HEK293 (cell line): ENCODE data around the gene CEP44.

Experiments
- CTCF ChIA-PET: fragments of 350-600 bp; formaldehyde crosslinking; extraction: SDS; loops from one replicate; lab custom pipeline; 2021; ENCODE audit warnings: antibody characterized with exemption; lab: Yijun Ruan, JAX
- POLR2A ChIA-PET: fragments of 300-600 bp; formaldehyde crosslinking; extraction: SDS; loops from one replicate; lab custom pipeline; 2020; ENCODE audit warnings: antibody characterized with exemption, inconsistent platforms; lab: Yijun Ruan, JAX
- H3K27ac ChIP-seq: fragments of 200-500 bp; sonication (Bioruptor generic); 2 replicates; pipeline ENCODE4 v1.5.1; 2014; ENCODE audit warnings: low read depth, low read length, control low read depth, inconsistent platforms; ENCODE audit errors: extremely low read depth
- H3K36me3 ChIP-seq, 2 experiments: fragments of 200-500 bp in 1 of 2; sonication (Bioruptor generic) in 1 of 2; 1 replicate in 1 of 2; 2 replicates in 1 of 2; pipeline ENCODE4 v1.5.1; 2014 to 2017; ENCODE audit warnings: inconsistent platforms in 2 of 2, low read length in 2 of 2; ENCODE audit not compliant: control insufficient read depth in 2 of 2, insufficient read depth in 1 of 2
- H3K4me1 ChIP-seq: fragments of 200-500 bp; sonication (Bioruptor generic); 2 replicates; pipeline ENCODE4 v1.5.1; 2014; ENCODE audit warnings: mild to moderate bottlenecking, low read length, inconsistent platforms; ENCODE audit not compliant: control insufficient read depth, insufficient read depth
- H3K4me3 ChIP-seq: 2 replicates; pipeline ENCODE4 v1.5.1; 2011; ENCODE audit warnings: low read depth, mild to moderate bottlenecking, control low read depth, low read length, moderate library complexity
- H3K9me3 ChIP-seq: fragments of 200-500 bp; sonication (Bioruptor generic); 2 replicates; pipeline ENCODE4 v1.5.1; 2014; ENCODE audit warnings: low read depth, low read length, inconsistent platforms; ENCODE audit not compliant: control insufficient read depth, insufficient read depth
- AEBP2 ChIP-seq: fragments of 450-650 bp; formaldehyde crosslinking; IDR thresholded peaks from 2 replicates; pipeline ENCODE4 v1.5.1; 2016; ENCODE audit warnings: missing biosample characterization, missing genetic modification characterization, borderline replicate concordance
- FEZF1 ChIP-seq: fragments of 450-650 bp; formaldehyde crosslinking; IDR thresholded peaks from 2 replicates; pipeline ENCODE4 v1.5.1; 2016; ENCODE audit warnings: missing biosample characterization, missing genetic modification characterization
- GFI1B ChIP-seq: fragments of 450-650 bp; formaldehyde crosslinking; IDR thresholded peaks from 2 replicates; pipeline ENCODE4 v1.5.1; 2016; ENCODE audit warnings: missing biosample characterization, missing genetic modification characterization
- HOXC10 ChIP-seq: sonication (generic); formaldehyde crosslinking; IDR thresholded peaks from 2 replicates; pipeline ENCODE4 v1.8.1; 2023; ENCODE audit warnings: mild to moderate bottlenecking, missing genetic modification reagents
- KLF16 ChIP-seq: fragments of 450-650 bp; formaldehyde crosslinking; IDR thresholded peaks from 2 replicates; pipeline ENCODE4 v1.5.1; 2017; ENCODE audit warnings: missing biosample characterization, missing genetic modification characterization
- REST ChIP-seq: fragments of 450-650 bp; formaldehyde crosslinking; IDR thresholded peaks from 2 replicates; pipeline ENCODE4 v1.5.1; 2016; ENCODE audit warnings: missing biosample characterization, missing genetic modification characterization
- SP3 ChIP-seq: fragments of 450-650 bp; formaldehyde crosslinking; IDR thresholded peaks from 2 replicates; pipeline ENCODE4 v1.5.1; 2016; ENCODE audit warnings: missing biosample characterization, missing genetic modification characterization
- SP7 ChIP-seq: fragments of 450-650 bp; formaldehyde crosslinking; IDR thresholded peaks from 2 replicates; pipeline ENCODE4 v1.5.1; 2016; ENCODE audit warnings: missing biosample characterization, missing genetic modification characterization
- YY1 ChIP-seq: fragments of 450-650 bp; formaldehyde crosslinking; IDR thresholded peaks from 2 replicates; pipeline ENCODE4 v1.5.1; 2018; ENCODE audit warnings: missing biosample characterization, missing genetic modification characterization
- YY2 ChIP-seq: fragments of 450-650 bp; formaldehyde crosslinking; IDR thresholded peaks from 2 replicates; pipeline ENCODE4 v1.5.1; 2016; ENCODE audit warnings: missing biosample characterization, missing genetic modification characterization
- ZBTB1 ChIP-seq: fragments of 450-650 bp; formaldehyde crosslinking; IDR thresholded peaks from 2 replicates; pipeline ENCODE4 v1.5.1; 2016; ENCODE audit warnings: missing biosample characterization, missing genetic modification characterization
- ZNF121 ChIP-seq: fragments of 450-650 bp; formaldehyde crosslinking; IDR thresholded peaks from 2 replicates; pipeline ENCODE4 v1.5.1; 2016; ENCODE audit warnings: missing biosample characterization, missing genetic modification characterization
- ZNF146 ChIP-seq: fragments of 450-650 bp; formaldehyde crosslinking; IDR thresholded peaks from 2 replicates; pipeline ENCODE4 v1.5.1; 2016; ENCODE audit warnings: missing biosample characterization, missing genetic modification characterization
- ZNF184 ChIP-seq: fragments of 450-650 bp; IDR thresholded peaks from 2 replicates; pipeline ENCODE4 v1.5.1; 2018; ENCODE audit warnings: missing biosample characterization, mild to moderate bottlenecking, missing genetic modification characterization
- ZNF202 ChIP-seq: fragments of 450-650 bp; formaldehyde crosslinking; IDR thresholded peaks from 2 replicates; pipeline ENCODE4 v1.5.1; 2016; ENCODE audit warnings: missing biosample characterization, missing genetic modification characterization, borderline replicate concordance
- ZNF24 ChIP-seq: fragments of 450-650 bp; formaldehyde crosslinking; IDR thresholded peaks from 2 replicates; pipeline ENCODE4 v1.5.1; 2016; ENCODE audit warnings: missing biosample characterization, missing genetic modification characterization
- ZNF280C ChIP-seq: fragments of 450-650 bp; formaldehyde crosslinking; IDR thresholded peaks from 2 replicates; pipeline ENCODE4 v1.5.1; 2016; ENCODE audit warnings: missing biosample characterization, missing genetic modification characterization
- ZNF391 ChIP-seq: fragments of 450-650 bp; formaldehyde crosslinking; IDR thresholded peaks from 2 replicates; pipeline ENCODE4 v1.5.1; 2016; ENCODE audit warnings: low read depth, missing biosample characterization, missing genetic modification characterization, borderline replicate concordance
- ZNF416 ChIP-seq: fragments of 450-650 bp; formaldehyde crosslinking; IDR thresholded peaks from 2 replicates; pipeline ENCODE4 v1.5.1; 2016; ENCODE audit warnings: missing biosample characterization, missing genetic modification characterization
- ZNF449 ChIP-seq: fragments of 450-650 bp; formaldehyde crosslinking; IDR thresholded peaks from 2 replicates; pipeline ENCODE4 v1.5.1; 2017; ENCODE audit warnings: missing biosample characterization, mild to moderate bottlenecking, missing genetic modification characterization, moderate library complexity
- ZNF510 ChIP-seq: fragments of 450-650 bp; formaldehyde crosslinking; IDR thresholded peaks from 2 replicates; pipeline ENCODE4 v1.5.1; 2018; ENCODE audit warnings: mild to moderate bottlenecking, missing genetic modification characterization, missing biosample characterization; ENCODE audit not compliant: insufficient replicate concordance
- ZNF558 ChIP-seq: fragments of 450-650 bp; formaldehyde crosslinking; IDR thresholded peaks from 2 replicates; pipeline ENCODE4 v1.5.1; 2016; ENCODE audit warnings: missing biosample characterization, missing genetic modification characterization
- ZNF621 ChIP-seq: fragments of 450-650 bp; formaldehyde crosslinking; IDR thresholded peaks from 2 replicates; pipeline ENCODE4 v1.5.1; 2017; ENCODE audit warnings: missing biosample characterization, missing genetic modification characterization
- ZNF664 ChIP-seq: fragments of 450-650 bp; formaldehyde crosslinking; IDR thresholded peaks from 2 replicates; pipeline ENCODE4 v1.5.1; 2016; ENCODE audit warnings: missing biosample characterization, missing genetic modification characterization
- ZNF701 ChIP-seq: fragments of 450-650 bp; formaldehyde crosslinking; IDR thresholded peaks from 2 replicates; pipeline ENCODE4 v1.5.1; 2016; ENCODE audit warnings: missing biosample characterization, missing genetic modification characterization
- ZNF768 ChIP-seq: fragments of 450-650 bp; formaldehyde crosslinking; IDR thresholded peaks from 2 replicates; pipeline ENCODE4 v1.5.1; 2018; ENCODE audit warnings: missing biosample characterization, mild to moderate bottlenecking, missing genetic modification characterization
- ZNF785 ChIP-seq: fragments of 450-650 bp; formaldehyde crosslinking; IDR thresholded peaks from 2 replicates; pipeline ENCODE4 v1.5.1; 2016; ENCODE audit warnings: missing biosample characterization, missing genetic modification characterization
- ZSCAN16 ChIP-seq: fragments of 450-650 bp; formaldehyde crosslinking; IDR thresholded peaks from 2 replicates; pipeline ENCODE4 v1.5.1; 2016; ENCODE audit warnings: missing biosample characterization, missing genetic modification characterization

The CEP44 gene

GRCh38 chr4:174369985-174370384 lies 86.3 kb downstream of the CEP44 start (continued):
- TF ChIP-seq AEBP2 (tag by site-specific recombination): no peak
- TF ChIP-seq, all 188 proteins: peak for 0

DNA sequence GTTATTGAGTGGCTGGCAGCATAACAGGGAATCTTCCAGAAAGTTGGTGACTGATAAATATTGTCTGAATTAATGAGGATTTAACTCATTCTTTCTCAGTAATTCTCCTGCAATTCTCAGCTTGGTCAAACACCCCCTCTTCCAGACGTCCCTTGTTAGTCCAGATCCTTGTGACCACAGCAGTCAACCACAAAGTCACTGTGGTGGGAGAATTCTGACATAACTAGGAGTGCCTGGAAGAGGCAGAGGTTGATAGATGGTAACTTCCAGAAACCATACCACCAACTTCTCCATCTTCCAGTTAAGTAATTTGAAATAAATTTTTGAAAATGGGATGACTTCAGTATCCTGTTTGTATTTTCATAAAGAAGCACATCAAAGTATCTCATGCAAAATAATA lies 90.1 kb downstream of the CEP44 start:
- no peak overlapping the region for H3K4me3 ChIP-seq
- H3K9me3 ChIP-seq: no peaks in the 10 kb centered on the region
- no peak for TF ChIP-seq KLF16
- TF ChIP-seq ZNF785 (tag by site-specific recombination): no peak
- no peak for TF ChIP-seq SP7 (tag by site-specific recombination)
- no peak for TF ChIP-seq ZSCAN16 (tag by site-specific recombination)
- TF ChIP-seq ZNF24: no peak
- no peak for TF ChIP-seq REST
- no peak for TF ChIP-seq ZNF184 (tag by site-specific recombination)
- no peak for TF ChIP-seq YY2
- TF ChIP-seq ZNF121 (tag by site-specific recombination): no peak
- TF ChIP-seq ZNF664 (tag by site-specific recombination): no peak
- no peak for TF ChIP-seq GFI1B (tag by site-specific recombination)
- TF ChIP-seq ZNF621: no peak
- no peak for TF ChIP-seq ZBTB1 (tag by site-specific recombination)
- no peak for TF ChIP-seq FEZF1 (tag by site-specific recombination)
- H3K36me3 ChIP-seq: no peaks in the 10 kb centered on the region
- POLR2A ChIA-PET: no interaction called here
- H3K4me1 ChIP-seq: no peaks in the 10 kb centered on the region
- H3K27ac ChIP-seq: no peak overlapping the region
- CTCF ChIA-PET: no interaction called here

- ChIA-PET CTCF (no interaction called here), POLR2A (no interaction called here)
- H3K4me3 ChIP-seq: no peak overlapping the region
- no peaks in the 10 kb centered on the region for H3K36me3 ChIP-seq
- no peaks in the 10 kb centered on the region for H3K9me3 ChIP-seq
- H3K27ac ChIP-seq: no peak overlapping the region
- no peaks in the 10 kb centered on the region for H3K4me1 ChIP-seq
- no peak for TF ChIP-seq YY1 (tag by site-specific recombination)
- TF ChIP-seq ZNF202 (tag by site-specific recombination): no peak
- no peak for TF ChIP-seq ZNF280C (tag by site-specific recombination)
- no peak for TF ChIP-seq ZNF510 (tag by site-specific recombination)
- TF ChIP-seq ZNF416 (tag by site-specific recombination): no peak
- no peak for TF ChIP-seq ZNF701 (tag by site-specific recombination)
- TF ChIP-seq ZNF146 (tag by site-specific recombination): no peak
- no peak for TF ChIP-seq HOXC10 (CRISPR knock-in tag)
- TF ChIP-seq ZNF768 (tag by site-specific recombination): no peak
- TF ChIP-seq ZNF558 (tag by site-specific recombination): no peak
- TF ChIP-seq ZNF449: no peak
- TF ChIP-seq ZNF184 (tag by site-specific recombination): no peak
- no peak for TF ChIP-seq SP3
- TF ChIP-seq ZNF391 (tag by site-specific recombination): no peak
Measured at GRCh38 chr4:174375422-174375821, 91.7 kb downstream of the CEP44 start.
